Measurements from ENCODE around the gene PTPRD. TPM values are rescaled to one million over a fixed set of nuclear protein-coding genes. Genes with fewer than 3 reads are reported as not detected.

The PTPRD gene
- total RNA-seq, 2 donors from 2014 or later: 12.1 to 13.4 TPM

DNA sequence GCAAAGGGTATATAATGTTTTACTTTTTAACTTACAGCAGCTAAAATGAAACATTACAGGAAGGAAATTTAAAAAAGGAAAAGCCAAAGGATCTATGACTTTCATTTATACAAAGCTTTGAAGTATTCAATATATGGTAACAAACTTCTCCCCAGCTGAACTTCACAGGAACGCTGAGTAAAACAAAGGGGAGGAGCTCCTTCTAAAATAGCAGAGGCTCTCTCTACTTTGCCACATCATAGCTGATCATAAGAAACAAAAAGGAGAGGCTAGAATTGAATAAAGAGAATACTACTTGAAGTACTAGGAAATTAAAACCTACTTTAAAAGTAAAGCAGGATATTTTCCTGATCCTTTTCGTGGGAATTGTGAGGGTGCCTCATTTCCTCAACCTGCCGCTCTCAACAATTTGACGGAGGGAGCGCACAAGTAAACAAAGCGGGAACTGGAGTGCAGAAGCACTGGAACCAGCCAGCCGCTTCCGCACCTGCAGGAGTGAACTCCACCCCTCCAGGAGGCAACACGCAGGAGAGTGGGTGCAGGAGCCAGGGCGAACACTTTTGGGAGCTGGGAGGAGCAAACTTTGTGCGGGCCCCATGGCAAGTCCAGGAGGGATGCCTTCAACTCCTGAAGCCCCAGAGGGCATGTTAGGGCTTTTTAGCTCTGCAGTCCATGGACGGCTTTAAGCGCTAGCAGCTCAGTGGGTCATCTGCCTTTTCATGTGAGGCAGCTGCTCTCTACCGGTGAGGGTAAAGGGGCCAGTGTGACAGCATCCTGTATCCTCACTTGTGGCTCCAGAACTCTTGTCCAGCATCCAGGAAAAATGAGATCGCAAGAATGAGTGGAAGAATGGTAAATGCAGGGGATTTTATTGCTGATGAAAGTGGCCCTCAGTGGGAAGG is 757.4 kb downstream of the PTPRD start:
- DNase-seq (no peak), ATAC-seq (no peak)
- intact Hi-C loops (cut with DNase I): no loop called here

DNA sequence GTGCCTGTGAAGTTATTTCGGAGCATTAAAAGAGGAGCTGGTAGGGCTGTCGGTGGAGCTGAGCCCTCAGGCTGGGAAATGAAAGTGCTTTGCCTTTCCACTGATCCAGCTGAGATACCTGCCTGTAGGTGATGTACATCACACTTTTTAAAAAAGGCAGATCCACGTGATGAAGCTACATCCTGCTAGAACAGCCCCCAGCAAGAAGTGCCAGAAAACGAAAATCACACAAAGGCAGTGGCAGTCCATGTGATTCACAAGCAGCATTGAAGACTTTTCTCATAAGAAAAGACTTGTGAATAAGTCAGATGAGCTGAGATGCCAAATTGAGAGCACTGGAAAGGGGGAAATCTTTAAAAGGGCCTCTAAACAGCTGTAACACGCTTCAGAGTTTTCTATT is 765.1 kb downstream of the PTPRD start:
- DNase-seq (no peak), ATAC-seq (no peak)
- intact Hi-C loops (cut with DNase I): no loop called here

DNA sequence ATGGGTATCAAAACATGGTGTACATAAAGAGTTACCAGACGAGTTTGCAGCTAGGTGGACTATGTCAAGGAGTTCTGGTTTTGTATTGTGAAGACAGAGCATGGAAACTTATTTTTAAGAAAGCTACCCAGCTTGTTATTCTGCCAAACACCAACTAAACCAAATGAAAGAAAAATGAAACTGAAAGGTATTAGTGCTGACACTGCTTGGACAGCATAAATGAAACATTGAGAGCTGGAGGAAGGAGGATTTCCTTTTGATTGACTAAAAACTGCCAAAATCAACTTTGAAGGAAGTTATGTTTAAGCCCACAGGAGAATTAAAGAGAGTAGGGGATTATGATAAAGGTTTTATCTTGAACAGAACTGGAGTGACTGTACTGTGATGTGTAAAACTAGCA is 766.2 kb downstream of the PTPRD start:
- DNase-seq: no peak
- intact Hi-C loops (cut with DNase I): no loop called here

DNA sequence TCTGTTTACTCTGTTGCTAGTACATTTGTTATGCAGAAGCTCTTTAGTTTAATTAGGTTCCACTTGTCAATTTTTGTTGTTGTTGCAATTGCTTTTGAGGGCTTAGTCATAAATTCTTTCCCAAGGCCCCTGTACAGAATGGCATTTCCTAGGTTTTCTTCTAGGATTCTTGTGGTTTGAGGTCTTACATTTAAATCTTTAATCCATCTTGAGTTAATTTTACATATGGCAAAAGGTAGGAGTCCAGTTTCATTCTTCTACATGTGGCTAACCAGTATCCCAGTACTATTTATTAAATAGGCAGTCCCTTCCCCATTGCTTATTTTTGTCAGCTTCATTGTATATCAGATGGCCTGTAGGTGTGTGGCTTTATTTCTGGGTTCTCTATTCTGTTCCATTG is 792.4 kb downstream of the PTPRD start:
- intact Hi-C loops (cut with DNase I): no loop called here
- no peak for ATAC-seq
- DNase-seq: no peak

More for the DNA sequence above, 766.2 kb downstream of the PTPRD start:
- ATAC-seq: no peak

DNA sequence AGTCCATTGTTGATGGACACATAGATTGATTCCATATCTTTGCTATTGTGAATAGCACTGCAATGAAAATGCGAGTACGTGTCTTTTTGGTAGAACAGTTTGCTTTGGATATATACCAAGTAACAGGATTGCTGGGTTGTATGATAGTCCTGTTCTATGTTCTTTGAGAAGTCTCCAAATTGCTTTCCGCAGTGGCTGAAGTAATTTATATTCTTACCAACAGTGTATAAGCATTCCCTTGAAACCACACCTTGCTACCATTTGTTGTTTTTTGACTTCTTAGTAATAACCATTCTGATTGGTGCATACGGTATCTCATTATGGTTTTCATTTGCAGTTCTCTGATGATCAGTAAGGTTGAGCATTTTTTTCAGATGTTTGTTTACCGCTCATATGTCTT is 792.9 kb downstream of the PTPRD start:
- ATAC-seq (no peak), DNase-seq (no peak)
- intact Hi-C loops (cut with DNase I): no loop called here

DNA sequence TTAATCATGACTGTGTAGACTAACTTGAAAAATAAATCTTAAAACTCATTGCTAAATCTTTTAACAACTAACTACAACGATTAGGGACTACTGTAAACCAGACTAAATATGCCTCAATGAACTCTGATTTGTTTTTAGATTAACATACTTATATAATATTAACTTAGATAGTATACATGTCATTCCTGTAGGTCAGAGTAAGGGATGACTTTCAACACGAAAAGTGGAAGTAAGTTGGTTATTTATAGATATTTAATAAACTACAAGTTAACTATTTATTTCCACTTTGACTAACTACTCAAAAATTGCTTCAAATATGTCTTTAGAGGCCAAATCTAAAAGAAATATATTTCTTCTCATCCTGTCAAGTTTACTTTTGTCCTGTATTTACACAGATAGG is 795.6 kb downstream of the PTPRD start:
- no peak for DNase-seq
- ATAC-seq: no peak
- intact Hi-C loops (cut with DNase I): no loop called here

DNA sequence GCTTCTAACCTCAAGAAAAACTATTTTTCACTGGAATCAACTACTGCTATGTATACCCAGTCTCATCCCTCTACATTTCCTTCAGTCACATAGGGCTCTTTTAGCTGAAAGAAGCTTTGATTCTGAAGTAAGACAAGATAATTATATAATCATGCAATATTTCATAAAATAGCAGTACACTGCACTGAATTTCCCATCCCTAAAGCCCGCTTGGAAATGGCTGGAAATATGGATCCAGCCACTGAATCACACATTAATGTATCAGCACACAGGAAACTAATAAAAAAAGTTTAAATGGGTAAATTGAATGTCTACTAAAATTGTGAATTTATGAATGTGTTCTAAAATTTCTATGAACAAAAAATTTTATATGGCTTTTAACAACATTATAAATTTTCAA is 808.7 kb downstream of the PTPRD start:
- DNase-seq (no peak), ATAC-seq (no peak)
- intact Hi-C loops (cut with DNase I): no loop called here

DNA sequence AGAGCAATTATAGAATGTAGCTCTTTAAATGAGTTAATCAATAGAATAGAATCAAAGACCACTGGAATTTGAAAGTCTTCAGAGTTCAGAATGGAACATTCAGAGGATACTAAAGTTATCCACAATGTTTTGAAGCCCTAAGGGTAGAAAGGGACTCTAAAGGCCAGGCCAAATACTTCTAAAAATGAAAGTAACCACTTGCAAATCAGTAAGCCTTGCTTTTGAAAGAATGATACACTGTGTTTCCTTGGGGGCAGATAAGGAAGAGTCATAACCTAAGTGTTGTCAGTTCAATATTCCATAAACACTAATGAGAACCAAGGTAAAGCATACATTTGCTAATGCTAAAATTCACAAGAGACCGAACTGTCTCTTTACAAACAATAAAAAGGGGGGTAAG is 813.5 kb downstream of the PTPRD start:
- DNase-seq (no peak), ATAC-seq (no peak)
- intact Hi-C loops (cut with DNase I): no loop called here

DNA sequence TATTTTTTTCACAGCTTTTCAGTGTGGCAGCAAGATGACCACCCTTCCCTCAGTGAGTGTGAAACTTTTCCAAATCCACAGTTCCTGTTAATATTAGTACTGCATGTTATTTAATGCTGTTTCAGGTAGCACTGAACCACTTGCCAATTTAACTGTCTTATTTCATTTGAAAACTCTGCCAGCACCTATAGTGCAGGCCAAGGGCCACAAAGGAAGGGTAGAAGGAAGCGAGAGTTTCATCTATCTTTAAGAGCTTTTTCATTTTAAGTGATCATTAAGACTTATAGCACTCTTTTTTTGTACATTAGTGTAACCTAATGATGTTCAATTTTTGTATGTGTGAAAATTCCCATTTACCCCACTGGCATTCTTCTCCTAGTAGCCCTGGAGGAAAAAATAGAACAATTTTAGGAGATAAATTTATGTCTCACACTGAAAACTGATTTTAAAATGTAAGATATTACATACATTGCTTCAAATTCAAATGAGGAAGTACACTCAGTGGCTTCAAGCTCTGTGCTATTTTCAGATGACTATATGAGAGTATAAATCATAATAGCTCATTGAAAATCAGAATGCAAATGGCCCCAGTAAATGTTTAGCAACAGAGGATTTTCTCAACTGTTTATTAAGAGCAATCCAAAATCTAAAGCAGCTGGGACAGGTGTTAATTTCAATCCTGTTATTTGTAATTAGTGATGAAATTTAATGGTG is 820.5 kb downstream of the PTPRD start:
- intact Hi-C loops (cut with DNase I): no loop called here
- ATAC-seq: no peak
- no peak for DNase-seq

DNA sequence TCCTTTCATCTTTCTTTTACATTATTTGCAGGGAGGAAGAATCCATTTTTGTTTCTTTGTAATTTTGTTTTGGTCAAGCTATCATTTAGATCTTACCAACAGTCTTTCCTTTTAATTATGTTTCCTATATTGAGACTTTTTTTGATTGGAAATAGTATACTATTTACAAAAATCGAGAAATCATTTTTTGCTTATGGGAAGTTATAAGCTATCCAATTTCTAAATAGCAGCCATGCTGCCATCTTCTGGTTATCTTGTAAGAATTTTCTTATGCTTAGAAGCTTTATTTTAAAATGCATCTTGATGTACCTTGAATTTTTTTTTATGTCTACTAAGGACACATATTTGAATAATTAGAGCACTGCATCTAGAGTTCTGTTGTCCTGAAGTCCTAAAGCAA is 821.2 kb downstream of the PTPRD start:
- ATAC-seq: no peak
- DNase-seq: no peak
- intact Hi-C loops (cut with DNase I): no loop called here

DNA sequence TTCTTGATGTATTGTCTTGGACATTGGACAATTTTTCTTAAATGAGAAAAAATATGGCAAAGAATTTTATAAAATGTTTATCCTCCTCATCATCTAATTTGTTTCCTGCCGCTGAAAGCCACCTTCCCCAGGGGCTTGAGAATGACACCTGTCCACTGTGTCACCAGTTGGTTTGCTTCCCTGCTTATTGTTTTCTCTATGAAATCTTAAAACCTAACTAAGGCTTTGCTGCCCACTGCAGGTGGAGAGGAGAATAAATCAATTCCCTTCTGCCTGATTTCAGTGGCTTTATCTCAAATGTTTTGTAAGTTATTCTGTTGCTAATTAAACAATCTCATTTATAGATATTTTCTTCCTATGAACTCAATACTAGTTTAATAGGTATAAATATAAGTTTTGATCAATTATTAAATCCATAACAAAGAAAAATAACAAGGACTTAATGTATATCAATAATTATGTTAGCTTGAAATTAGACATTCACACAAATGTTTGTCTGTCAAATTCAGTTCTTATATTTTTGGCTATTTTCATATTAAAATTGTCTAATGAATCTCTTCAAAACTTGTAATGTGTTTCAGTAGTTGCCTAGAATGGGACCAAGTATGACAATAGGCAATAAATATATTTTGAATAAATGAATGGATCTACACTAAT is 822.5 kb downstream of the PTPRD start:
- no peak for ATAC-seq
- DNase-seq: no peak
- intact Hi-C loops (cut with DNase I): no loop called here

DNA sequence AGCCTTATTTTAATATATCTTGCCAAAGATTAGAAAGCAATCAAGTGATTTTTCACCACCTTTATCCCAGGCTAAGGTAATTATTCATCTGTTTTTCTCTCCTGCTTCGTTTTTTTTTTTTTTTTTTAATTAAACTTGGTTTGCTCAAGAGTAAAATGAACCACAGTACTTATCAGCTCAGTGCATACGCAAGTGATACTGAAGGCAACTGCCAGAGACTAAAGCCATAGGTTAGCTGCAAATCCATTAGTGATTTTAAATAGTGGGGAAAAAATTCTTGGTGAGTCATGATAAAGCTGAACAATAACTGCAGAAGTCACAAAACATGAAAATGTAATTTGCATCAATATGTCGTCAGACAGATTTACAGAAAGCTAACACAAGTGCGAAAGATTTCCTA is 829.1 kb downstream of the PTPRD start:
- ATAC-seq (no peak), DNase-seq (no peak)
- intact Hi-C loops (cut with DNase I): no loop called here

DNA sequence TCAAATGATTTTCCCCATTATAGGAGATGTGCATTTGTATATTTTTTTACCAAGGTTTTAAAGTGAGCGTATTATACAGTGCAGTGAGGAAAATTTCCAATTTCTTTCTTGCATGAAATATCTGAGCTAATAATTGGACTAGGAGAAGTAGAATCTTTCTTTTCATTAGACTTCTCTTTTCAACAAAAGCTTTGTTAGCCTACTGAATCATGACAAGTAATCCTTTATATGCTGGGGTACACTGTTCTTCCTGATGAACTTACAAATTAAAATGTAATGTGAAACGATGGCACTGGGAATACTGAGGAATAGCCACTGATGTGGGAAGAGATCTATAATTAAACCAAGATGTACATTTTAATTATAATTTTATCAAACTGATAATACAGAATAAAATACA is 829.6 kb downstream of the PTPRD start:
- ATAC-seq (no peak), DNase-seq (no peak)
- intact Hi-C loops (cut with DNase I): no loop called here

DNA sequence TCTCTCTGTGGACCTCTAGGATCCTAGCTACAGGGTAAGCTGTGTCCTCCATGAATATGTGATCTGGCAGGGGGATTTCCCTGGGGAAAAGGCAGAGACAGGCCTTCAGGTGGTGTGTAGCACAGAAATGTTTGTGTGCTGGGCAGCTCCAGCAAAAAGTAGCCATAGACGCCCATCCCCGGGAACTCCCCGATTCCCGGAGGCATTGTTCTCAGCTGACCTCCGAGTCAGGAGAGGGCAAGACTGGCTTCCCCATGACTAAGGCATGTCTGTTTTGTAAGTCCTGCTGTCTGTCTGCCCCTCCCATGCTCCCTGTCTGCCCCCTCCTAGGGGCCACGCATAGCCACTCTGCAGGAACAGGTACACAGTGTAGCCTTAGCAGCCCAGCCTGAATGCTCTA is 834.5 kb downstream of the PTPRD start:
- intact Hi-C loops (cut with DNase I): no loop called here
- no peak for ATAC-seq
- no peak for DNase-seq

DNA sequence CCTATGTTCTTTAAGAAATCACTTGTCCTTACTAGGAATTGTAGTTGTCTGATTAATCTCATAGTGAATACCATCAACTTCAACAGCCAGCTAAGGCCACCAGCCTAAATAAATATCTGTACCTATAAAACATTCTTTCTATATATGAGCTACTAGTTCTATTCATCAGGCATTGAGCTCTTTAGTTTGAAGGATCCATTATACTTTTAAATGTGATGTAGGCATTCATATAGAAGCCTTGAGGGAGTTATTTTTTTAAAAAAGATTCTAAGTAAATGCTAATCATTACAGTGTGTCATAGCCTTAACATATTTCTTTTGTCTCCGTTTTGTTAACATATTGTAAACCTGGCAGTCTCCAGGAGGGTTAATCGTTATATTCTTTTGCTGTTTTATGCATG is 838.3 kb downstream of the PTPRD start:
- DNase-seq (no peak), ATAC-seq (no peak)
- intact Hi-C loops (cut with DNase I): no loop called here

DNA sequence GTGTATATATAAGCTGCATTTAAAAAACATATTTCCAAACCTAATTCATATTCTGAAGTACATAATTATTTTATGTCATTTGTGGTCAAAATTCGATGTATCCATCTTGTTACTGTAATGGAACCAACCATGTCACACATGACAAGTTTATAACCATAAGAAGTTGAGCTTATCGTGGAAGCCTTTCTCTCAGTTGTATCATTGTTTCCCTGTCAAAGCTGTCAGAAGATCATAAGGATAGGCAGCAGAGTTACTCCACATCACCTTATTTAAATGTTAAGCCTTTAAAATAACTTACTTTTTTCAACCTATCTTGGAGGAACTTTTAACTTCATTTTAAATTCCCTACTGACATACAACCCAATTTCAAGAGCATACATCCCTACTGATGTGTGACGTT is 841.5 kb downstream of the PTPRD start:
- ATAC-seq (no peak), DNase-seq (no peak)
- intact Hi-C loops (cut with DNase I): no loop called here

DNA sequence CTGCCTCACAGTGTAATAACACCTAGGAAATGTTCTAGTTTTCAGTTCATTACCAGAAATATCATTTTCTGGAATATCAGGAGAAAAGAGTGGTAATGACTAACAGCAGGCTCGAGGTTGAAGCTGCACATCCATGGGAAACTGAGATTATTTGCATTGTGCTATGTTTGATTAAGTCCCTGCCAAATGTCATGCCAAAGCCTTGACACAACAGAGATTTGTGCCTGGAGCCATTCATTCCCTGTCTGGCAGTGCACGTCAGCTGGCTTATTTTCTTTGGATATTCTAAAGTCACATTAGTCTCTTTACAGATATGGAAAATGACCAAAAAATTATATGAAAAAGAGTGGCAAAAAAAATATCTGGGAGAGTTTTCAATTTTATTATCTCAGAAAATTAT is 848.0 kb downstream of the PTPRD start:
- ATAC-seq: no peak
- intact Hi-C loops (cut with DNase I): no loop called here
- no peak for DNase-seq

DNA sequence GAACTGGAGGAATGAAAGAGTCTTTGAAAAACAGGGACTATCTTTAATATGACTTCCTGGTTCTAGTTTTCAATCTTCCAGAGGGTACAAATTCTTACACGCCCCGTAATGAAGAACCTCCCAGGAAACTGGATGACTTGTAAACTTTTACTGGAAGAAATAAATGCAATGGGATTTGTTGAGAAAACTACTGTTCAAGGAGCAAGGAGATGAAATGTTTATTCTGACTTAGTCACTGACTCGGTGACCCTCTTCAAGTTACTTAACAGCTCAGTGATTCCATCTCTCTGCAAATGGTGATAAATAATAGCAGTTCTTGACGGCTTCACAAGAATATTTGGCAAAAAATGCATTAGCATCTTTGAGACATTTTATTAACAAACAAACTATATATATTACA is 858.6 kb downstream of the PTPRD start:
- DNase-seq: no peak
- ATAC-seq: no peak
- intact Hi-C loops (cut with DNase I): no loop called here

DNA sequence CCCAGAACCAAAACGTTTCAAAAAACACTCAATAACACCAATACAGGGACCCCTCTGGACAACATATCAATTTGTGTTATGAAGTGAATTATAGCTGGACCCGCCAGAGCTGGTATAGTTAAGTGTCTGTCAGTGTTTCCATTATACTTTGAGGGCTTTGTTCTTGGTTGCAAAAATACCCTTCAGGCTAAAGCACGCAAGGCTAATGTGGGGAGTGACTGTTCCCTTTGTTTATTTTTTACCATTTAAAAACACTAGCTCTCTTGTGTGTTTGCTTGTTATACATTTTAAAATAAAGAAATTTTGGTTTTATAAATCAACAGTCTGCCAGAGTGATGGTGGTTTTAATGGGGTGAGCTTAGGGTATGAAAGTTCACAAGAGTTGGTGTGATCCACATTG is 859.5 kb downstream of the PTPRD start:
- intact Hi-C loops (cut with DNase I): no loop called here
- DNase-seq (no peak), ATAC-seq (no peak)

DNA sequence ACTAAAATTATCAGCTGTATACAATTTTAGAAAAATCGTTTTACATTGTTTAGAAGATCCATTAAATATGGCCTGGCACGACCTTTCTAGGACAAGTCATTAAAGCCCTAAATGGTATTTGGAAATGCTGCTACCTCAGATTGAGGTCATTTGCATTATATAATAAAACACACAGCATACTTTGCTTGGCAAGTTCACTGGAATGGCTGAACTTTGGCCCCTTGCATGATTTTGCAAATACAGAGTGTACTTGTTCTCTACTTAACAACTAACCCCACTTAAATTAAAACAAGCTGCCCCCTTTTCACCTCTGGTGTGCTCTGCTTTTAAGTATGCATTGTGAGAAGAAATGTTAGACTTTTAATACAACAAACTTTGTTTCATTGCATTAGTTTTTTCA is 860.1 kb downstream of the PTPRD start:
- intact Hi-C loops (cut with DNase I): no loop called here
- DNase-seq: no peak
- ATAC-seq: peak in 1 of 2 donors; percentile 30
